Medulla oblongata (tissue), 1 donor: ENCODE data around the gene CISH.

Source experiments
- DNase-seq: peaks from one replicate; pipeline ENCODE4 v3.0.0-alpha.2; 2015; ENCODE audit errors: extremely low spot score

The CISH gene

GRCh38 chr3:50611464-50612233, at the start of gene CISH:
Gene CISH, minus strand, starts transcription at chr3:50611774. Its CDS starts 124 bp downstream, at chr3:50611650.
- peak; percentile 87 for DNase-seq

- DNase-seq = no peak
Observed at GRCh38 chr3:50660386-50660785, 48.8 kb upstream of the CISH start.

- DNase-seq = no peak
Observed at GRCh38 chr3:50658831-50659230, 47.3 kb upstream of the CISH start.

- DNase-seq = no peak
Observed at GRCh38 chr3:50658416-50658815, 46.8 kb upstream of the CISH start.

GRCh38 chr3:50657816-50658215, 46.2 kb upstream of the CISH start:
- DNase-seq = no peak

GRCh38 chr3:50657407-50657806, 45.8 kb upstream of the CISH start:
- DNase-seq = no peak

- DNase-seq = no peak
Observed at GRCh38 chr3:50656417-50657195, 45.0 kb upstream of the CISH start.

- no peak for DNase-seq
Observed at GRCh38 chr3:50655009-50655830, 43.6 kb upstream of the CISH start.

GRCh38 chr3:50653937-50654595, 42.5 kb upstream of the CISH start:
- DNase-seq = no peak

- DNase-seq = no peak
Observed at GRCh38 chr3:50652709-50653108, 41.1 kb upstream of the CISH start.

- peak; percentile 42 for DNase-seq
Observed at GRCh38 chr3:50651920-50652529, 40.5 kb upstream of the CISH start.

- DNase-seq = no peak
Observed at GRCh38 chr3:50651445-50651844, 39.9 kb upstream of the CISH start.

GRCh38 chr3:50650018-50650417, 38.4 kb upstream of the CISH start:
- DNase-seq = no peak

GRCh38 chr3:50649451-50649931, 37.9 kb upstream of the CISH start:
- peak; percentile 48 for DNase-seq

GRCh38 chr3:50648944-50649343, 37.4 kb upstream of the CISH start:
- DNase-seq = no peak

- no peak for DNase-seq
Observed at GRCh38 chr3:50648313-50648712, 36.7 kb upstream of the CISH start.

- no peak for DNase-seq
Observed at GRCh38 chr3:50645378-50645777, 33.8 kb upstream of the CISH start.

- no peak for DNase-seq
Observed at GRCh38 chr3:50644561-50644960, 33.0 kb upstream of the CISH start.

GRCh38 chr3:50642382-50642781, 30.8 kb upstream of the CISH start:
- no peak for DNase-seq

- DNase-seq = no peak
Observed at GRCh38 chr3:50639055-50639494, 27.5 kb upstream of the CISH start.

GRCh38 chr3:50637945-50638344, 26.4 kb upstream of the CISH start:
- no peak for DNase-seq
